HG02852 (cell line): ENCODE results near the gene TTLL11.
"Not testable (repeated sequence)": the region's sequence is repeated elsewhere in the genome, so short reads cannot be mapped to it uniquely, and the experiment has no call there.

ENCODE experiments used
- ATAC-seq: cut with Tn5 transposase; IDR thresholded peaks from one replicate; pipeline ENCODE4 v1.9.1; 2021; ENCODE audit warnings: mild to moderate bottlenecking, moderate library complexity; ENCODE audit not compliant: unreplicated experiment

TTLL11 gene

DNA sequence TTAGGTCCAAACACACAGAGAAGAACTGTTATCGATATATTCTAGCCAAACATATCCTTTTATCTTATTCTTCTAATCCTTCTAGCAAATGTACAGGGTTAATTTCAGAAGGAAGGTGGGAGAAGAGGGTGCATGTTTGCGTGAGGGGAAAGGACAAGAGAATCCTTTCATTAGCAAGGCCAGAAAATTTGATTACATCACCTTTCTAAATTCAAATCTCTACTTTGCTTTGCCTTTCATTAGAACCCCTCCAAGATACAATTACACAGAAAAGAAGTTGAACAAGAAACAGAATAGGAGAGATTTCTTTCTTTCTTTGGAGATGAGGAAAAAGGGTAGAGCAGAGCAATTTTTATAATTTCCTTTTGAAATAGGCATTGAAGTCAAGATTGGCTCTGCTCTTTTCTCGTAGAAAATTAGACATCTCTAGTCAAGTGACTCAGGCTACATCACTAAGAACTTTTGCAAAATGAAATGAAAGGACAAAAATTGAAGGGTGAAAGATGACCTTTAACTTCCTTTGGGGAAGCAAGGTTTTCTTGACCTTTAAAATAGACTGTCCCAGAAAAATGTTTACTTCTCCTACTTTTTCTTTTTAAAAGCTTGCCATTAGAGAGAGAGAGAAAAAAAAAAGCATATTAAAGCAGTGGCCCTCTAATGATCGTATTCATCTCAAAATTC, 81.2 kb downstream of the TTLL11 start:
- no peak for ATAC-seq

GRCh38 chr9:122008559-122008958, 84.5 kb downstream of the TTLL11 start:
- ATAC-seq: no peak

DNA sequence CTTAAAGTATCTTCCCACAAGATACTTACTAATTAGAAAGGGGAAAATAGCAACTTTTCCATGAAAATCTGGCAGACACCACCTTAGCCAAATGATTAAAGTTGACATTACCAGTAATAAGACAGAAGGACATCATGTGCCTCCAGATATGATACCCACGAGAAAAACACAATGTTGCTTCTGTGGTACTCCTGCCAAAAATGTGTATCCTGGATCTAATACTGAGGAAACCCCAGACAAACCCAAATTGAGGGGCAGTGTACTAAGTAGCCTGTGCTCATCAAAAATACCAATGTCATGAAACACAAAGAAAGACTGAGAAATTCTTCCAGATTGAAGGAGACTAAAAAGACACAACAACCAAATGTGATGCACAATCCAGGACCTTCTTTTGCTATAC, 85.3 kb downstream of the TTLL11 start:
- ATAC-seq: no peak

DNA sequence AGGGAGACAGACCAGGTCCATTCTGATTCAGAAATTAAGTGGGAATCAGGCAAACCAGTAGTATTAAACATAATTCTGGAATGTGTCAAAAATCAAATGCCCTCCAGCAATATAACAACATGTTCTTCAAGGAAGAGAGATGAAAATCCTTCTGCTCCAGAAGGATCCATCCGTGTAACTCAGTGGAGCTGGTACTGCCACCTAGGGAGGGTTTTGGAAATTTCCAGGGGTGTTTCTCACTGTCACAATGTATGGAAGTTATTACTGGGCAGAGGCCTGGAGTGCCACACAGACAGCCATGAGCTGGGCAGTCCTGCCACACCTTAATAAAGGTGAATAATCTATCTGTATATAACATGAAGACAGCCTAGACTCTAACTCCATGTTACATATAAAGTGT, 87.5 kb downstream of the TTLL11 start:
- ATAC-seq: no peak

GRCh38 chr9:122004589-122004988, 88.5 kb downstream of the TTLL11 start:
- ATAC-seq: no peak

GRCh38 chr9:122001491-122002201, 91.5 kb downstream of the TTLL11 start:
- ATAC-seq: no peak

DNA sequence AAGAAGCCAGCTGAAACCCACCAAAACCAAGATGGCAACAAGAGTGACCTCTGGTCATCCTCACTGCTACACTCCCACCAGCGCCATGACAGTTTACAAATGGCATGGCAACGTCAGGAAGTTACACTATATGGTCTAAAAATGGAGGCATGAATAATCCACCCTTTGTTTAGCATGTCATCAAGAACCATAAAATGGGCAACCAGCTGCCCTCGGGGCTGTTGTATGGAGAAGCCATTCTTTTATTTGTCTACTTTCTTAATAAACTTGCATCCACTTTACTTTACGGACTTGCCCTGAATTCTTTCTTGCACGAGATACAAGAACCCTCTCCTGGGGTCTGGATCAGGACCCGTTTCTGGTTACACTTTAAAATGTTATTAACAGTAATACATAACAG, 92.6 kb downstream of the TTLL11 start:
- ATAC-seq: not testable (repeated sequence)

DNA sequence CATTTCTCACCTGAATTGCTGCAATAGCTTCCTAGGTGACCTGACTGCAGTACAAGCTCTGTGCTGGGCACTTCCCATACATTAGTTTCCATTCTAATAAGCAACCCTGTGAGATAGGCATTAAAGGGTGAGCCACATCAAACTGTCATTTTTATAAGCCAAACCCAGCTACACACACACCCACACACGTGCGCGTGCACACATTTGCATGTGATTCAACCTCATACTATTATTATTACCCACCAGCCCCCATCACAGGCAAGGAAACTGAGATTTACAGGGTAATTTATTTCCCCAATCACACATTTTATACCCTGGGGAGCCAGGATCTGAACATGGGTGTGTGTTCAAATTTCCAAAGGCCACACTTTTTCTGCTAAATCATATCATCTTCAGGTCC, 93.6 kb downstream of the TTLL11 start:
- no peak for ATAC-seq

- ATAC-seq: no peak
Measured at GRCh38 chr9:121998513-121999049, 94.5 kb downstream of the TTLL11 start.

- no peak for ATAC-seq
Measured at GRCh38 chr9:121997791-121998190, 95.3 kb downstream of the TTLL11 start.

GRCh38 chr9:121996783-121997182, 96.3 kb downstream of the TTLL11 start:
- no peak for ATAC-seq

DNA sequence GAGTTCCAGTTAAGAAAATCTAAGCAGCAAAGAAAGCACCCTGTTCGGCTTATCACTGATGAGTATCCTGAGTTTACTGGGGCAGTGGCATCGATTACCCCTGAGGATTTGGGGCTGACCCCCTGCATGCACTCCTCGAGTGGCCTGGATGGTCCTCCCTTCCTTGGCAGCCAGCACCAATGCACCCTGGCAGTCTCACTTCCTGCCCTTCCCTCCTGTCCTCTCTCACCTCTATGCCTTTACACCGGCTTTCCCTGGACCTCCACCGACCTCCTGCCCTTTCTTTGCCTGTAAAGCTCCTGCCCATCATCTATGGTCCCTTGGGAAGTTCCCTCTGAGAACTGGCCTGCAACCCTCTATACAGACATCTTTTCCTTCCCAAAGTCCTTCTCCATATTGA, 97.1 kb downstream of the TTLL11 start:
- no peak for ATAC-seq

DNA sequence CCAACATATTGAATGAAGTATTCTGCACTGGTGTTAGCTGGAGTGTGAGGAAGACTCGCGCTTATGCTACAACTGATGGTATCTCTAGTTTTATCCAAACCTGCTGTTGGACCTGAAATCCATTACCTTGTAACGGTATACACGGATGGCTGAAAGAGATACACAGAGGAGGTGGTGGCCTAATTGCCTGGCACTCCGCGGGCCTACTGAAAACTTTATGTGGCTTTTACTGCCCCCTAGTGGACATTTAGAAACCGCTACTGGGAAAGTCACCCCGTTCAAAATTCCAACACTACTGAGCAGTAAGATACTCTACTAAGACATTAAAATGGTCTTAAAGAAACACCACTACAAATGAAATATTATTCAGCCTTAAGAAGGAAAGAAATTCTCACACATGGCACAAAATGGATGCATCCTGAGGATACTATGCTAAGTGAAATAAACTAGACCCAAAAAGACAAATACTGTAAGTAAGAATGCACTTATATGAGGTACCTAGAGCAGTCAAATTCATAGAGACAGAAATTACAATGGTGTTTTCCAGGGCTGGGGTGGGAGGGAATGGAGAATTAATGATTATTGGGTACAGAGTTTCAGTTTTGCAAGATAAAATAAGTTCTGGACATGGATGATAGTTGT, 100.4 kb downstream of the TTLL11 start:
- ATAC-seq: no peak

GRCh38 chr9:121991307-121991661, 101.8 kb downstream of the TTLL11 start:
- ATAC-seq: no peak

GRCh38 chr9:121990600-121991306, 102.4 kb downstream of the TTLL11 start:
- ATAC-seq: no peak

- no peak for ATAC-seq
Measured at GRCh38 chr9:121989010-121989409, 104.1 kb downstream of the TTLL11 start.

DNA sequence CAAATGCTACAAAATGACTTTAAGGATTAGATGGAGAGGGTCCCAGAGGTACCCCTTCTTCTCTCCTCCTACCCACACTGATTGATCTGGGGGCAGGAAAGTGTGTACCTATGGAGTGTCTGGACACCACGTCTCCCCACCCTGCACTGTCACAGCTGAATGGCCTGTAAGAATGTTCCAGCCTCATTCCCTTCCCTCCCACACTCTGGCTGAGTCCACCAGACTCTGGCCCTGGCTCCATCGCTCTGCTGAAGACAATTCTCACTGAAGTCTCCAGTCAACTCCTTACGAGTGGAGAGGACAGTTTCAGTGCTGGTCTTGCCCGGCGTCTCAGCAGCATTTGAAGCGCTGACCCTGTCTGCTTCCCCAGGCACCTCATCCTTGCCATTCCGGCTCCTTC, 105.8 kb downstream of the TTLL11 start:
- ATAC-seq: no peak

DNA sequence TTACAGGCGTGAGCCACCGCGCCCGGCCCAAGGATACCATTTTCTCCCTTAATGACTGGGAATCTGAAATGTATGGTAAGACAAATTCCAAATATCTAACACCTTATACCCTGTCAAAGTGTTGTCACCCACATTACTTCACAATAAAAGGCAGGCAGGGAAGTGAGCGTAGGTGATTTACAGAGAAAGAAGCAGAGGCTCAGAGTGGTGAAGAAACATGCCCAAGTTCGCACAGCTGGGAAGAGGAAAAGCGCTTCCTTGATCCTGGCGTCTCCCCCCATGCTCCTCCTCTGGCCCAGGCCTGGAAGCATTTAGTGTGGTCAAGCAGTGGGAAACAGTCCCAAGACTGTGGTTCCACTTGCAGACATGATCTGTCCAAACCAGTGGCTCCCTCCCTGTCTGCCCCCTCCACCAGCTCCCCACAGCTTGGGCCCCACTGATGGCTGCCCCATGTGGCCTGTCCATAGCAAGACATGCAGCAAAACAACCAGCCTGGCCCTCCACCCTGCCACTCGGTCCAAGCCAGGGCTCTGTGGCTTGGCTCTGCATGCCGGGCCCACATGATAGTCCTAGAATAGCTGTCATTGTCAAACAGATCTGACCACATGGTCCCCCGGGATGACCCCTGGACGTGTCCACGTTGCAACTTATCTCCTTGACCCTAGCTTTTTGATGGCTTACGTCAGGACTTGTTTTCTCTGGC, 107.2 kb downstream of the TTLL11 start:
- no peak for ATAC-seq

GRCh38 chr9:121984726-121985402, 108.2 kb downstream of the TTLL11 start:
- no peak for ATAC-seq

GRCh38 chr9:121983736-121984135, 109.4 kb downstream of the TTLL11 start:
- no peak for ATAC-seq
